Stromal cell of bone marrow (primary cell): Measurements from ENCODE around the gene APLP1.
"Not testable (repeated sequence)": the region's sequence is repeated elsewhere in the genome, so short reads cannot be mapped to it uniquely, and the experiment has no call there.

Source experiments
- DNase-seq: peaks from one replicate; pipeline ENCODE4 v3.0.0-alpha.2; 2012; ENCODE audit warnings: low read depth

Gene APLP1

DNA sequence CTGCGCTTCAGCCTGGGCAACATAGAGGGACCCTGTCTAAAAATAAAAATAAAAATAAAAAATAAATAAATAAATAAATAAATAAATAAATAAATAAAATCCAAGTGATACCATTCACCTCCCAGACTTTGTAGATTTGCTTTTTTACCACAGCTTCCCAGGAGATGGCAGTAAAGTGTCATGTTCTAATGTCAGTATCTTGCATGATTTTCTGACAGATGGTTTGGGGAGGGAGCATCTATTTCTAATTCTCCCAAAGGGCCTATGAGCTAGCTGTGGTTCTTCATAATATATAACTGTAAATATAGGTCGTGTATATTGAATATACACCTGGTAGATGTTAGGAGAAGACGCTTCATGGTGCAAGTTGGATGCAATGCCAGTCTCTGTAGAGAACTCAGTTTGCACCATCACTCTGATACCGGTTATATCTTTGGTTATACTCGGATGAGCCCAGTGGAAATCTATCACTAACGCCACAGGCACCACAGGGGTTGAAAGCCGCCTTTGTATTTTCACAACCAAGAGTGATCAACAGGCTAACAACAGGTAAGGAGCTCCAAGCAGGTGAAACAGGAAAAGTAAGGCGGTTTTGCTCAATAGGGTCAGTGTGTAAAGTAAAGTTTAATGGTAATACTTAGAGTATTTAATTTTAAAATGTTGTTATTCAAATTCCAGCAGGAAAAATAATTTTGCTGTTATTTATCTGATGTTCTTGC lies 13.9 kb downstream of the APLP1 start:
- DNase-seq = peak; percentile 80

DNA sequence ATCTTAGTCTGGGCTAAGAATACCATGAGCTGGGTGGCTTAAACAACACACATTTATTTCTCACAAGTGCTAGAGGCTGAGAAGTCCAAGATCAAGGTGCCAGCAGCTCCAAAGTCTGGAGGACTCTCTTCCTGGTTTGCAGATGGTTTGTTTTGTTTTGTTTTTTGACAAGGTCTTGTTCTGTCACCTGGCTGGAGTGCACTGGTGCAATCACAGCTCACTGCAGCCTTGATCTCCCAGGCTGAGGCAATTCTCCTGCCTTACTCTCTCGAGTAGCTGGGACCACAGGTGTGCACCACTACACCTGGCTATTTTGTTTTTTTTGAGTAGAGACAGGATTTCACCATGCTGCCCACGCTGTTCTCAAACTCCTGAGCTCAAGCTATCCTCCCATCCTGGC lies 15.5 kb downstream of the APLP1 start:
- DNase-seq = no peak

DNA sequence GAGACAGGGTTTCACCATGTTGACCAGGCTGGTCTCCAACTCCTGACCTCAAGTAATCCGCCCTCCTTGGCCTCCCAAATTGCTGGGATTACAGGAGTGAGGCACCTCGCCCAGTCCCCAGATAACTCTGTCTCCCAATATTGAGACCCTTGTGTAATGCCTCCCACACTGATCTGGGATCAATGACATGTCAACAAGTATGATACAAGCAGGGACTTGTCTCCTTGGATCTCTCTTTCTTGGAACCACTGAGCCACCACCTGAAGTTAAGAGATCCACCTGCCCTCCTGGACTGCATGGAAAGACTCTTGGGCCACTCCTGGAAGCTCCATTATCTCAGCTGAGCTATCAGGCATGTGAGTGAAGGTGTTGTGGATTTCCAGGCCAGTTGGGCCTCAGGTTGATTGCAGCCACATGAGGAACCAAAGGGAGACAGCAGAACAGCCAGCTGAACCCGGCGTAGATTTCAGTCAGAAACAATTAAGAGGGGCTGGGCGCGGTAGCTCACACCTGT lies 16.9 kb downstream of the APLP1 start:
- no peak for DNase-seq

DNA sequence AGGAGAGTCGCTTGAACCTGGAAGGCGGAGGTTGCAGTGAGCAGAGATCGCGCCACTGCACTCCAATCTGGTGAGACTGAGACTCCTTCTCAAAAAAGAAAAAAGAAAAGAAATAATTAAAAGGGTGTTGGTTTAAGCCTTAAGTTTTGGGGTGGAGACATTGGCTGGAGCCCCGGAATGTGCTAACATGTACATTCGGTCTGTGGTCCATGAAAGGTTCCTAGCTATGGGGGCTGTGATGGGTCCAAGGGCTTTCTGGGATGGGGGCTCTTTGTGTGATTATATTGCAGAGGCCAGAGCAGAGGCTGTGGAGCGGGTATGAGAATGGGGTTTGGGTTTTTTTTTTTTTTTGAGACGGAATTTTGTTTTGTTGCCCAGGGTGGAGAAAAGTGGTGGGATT lies 17.5 kb downstream of the APLP1 start:
- no peak for DNase-seq

DNA sequence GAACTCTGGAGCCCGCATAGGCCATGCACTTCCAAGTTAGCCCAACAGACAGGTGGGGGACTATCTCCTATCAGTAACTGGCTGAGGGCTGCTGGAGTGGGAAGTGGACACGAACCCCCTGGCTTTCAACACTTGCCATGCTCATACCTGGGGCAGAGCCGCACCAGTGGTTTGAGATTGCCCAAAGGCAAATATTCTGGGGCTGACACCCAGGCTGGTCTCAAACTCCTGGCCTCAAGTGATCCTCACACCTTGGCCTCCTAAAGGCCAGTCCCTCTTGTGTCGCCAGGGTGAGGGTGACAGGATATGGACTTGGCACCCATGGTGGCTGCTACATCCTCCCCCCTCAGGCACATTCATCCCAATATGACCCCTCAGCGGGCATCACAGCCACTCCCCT lies 18.8 kb downstream of the APLP1 start:
- no peak for DNase-seq

DNA sequence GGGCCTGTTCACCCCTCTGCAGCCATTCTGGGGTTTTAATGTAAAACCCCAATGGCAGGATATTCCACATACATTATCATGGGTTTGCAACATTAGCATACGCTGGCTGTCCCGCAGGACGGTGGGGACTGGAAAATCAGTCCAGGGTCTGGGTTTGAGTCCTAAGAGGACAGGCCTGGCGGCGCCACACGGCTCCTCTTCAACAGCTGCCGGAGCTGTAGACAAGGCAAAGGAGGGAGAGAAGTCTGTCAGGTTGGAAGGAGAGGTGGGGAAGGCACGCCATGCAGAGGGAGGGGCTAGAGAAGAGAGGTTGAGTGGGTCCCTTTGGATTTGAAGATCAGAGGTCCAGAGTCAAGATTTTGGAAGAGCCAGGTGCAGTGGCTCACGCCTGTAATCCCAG lies 20.0 kb downstream of the APLP1 start:
- no peak for DNase-seq

DNA sequence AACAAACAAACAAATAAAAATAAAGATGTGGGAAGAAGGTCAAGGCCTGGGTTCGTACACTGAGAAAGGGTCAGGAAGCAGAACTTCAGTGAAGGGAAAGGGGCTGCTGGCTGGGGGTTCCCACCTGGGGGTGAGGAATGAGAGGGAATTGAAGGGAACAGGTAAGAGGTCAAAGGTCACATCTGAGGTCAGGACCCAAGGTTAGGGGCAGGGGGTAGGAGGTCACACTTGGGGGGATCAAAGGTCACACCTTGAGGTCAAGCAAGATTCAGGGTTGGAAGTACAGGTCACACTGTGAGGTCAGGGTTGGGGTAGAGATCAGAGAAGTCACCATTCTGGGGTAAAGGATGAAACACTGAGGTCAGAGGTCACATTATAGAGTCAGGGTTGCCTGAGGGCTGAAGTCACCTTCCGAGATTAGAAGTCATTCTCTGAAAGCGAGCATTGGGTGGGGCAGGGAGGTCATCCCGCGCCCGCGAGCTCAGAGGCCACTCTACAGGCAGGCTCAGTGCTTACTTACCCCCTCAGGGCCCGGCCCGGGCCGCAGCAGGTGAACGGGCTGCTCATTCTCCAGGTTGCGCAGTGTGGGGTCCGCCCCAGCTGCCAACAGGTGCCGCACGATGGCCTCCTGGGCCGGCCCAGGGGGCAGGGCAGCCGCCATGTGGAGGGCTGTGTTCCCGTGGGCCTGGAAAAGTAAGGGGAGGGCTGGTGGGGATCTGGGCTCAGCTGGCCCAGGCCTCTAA lies 21.2 kb downstream of the APLP1 start:
- no peak for DNase-seq

DNA sequence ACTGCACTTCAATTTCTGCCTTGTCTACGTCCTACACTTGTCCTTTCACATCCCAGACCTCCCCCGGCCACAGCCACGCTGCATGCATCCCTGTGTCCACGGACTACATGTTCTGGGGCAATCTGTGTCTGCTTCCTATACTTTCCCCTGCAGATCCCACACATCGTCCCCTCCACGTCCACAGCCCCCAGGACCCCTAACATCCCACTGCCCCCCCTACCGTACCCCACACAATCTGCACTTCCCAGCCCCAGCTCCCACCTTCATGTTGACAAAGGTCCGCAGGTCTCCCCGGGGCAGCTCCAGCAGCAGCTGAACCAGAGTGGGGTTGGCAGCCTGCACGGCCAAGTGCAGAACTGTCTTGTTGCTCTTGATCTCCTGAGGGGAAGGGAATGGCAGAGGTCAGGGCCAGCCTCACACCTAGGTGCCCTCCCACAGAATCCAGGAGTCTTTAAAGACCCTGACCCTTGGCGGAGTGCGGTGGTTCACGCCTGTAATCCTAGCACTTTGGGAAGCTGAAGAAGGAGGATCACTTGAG lies 21.8 kb downstream of the APLP1 start:
- no peak for DNase-seq

DNA sequence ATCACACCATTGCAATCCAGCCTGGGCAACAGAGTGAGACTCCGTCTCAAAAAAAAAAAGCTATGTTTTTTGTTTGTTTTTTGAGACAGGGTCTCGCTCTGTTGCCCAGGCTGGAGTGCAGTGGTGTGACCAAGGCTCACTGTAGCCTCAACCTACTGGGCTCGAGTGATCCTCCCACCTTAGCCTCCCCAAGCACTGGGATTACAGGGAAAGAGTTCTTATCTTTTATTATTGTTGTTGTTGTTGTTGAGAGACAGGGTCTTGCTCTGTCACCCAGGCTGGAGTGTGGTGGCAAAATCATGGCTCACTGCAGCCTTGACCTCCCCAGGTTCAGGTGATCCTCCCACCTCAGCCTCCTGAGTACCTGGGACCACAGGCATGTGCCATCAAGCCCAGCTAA lies 23.4 kb downstream of the APLP1 start:
- not testable (repeated sequence) for DNase-seq

DNA sequence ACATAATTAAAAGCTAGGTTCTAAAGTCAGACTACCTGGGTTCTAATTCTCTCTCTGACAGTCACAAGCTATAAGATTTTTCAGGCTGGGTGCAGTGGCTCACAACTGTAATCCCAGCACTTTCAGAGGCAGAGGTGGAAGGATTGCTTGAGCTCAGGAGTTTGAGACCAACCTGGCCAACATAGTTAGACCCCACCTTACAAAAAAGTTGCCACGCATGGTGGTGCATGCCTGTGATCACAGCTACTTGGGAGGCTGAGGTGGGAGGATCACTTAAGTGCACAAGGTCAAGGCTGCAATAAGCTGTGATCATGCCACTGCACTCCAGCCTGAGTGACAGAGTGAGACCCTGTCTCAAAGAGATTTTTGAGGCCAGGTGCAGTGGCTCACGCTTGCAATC lies 26.0 kb downstream of the APLP1 start:
- DNase-seq = no peak

DNA sequence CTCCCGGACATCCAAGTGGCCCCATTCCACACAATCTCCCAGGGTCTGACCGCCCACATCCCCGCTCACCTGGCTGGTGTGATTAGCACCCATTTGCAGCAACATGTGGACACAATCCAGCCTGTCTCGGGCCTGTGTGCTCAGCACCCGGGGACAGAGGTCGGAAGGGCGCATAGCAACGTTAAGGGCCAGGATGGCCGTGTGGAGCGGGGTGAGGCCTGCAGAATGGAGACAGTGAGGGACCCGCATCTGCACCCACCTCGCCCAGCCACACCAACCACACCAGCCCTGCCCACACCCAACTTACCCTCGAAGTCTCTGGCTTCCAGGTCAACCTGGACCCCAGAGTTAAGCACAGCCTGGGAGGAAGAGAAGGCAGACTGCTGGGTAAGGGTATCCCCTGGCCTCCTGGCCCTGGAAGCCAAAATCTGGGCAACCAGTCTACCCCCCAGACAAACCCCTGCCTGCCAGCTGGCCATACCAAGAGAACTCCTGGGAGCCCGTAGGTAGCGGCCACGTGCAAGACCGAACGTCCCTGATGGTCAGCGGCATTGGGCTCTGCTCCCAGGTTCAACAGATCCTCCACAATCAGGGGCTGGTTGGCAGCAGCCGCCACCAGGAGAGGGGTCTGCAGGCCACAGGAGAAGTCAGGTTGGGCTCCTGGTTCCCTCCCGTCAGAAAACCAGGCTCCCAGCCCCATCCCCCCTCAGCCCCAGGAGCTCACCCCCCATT lies 27.7 kb downstream of the APLP1 start:
- no peak for DNase-seq

DNA sequence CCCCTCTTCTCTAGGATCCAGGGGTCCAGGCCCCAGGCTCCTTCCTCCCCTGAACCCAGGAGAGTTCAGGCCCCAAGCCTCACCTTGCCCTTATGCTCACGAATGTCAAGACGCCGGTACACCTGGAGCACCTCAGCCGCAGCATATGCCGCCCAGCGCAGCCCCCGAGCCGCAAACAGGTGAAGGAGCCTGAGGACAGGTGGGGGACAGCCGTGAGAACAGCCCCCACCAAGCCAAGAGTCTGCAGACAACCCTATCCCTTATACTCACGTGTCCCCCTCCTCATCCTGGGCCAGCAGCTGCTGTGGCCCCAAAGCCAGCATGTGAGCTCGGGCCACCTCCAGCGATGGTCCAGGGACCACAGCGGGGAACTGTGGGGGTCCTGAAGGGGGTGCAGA lies 28.3 kb downstream of the APLP1 start:
- DNase-seq = no peak

DNA sequence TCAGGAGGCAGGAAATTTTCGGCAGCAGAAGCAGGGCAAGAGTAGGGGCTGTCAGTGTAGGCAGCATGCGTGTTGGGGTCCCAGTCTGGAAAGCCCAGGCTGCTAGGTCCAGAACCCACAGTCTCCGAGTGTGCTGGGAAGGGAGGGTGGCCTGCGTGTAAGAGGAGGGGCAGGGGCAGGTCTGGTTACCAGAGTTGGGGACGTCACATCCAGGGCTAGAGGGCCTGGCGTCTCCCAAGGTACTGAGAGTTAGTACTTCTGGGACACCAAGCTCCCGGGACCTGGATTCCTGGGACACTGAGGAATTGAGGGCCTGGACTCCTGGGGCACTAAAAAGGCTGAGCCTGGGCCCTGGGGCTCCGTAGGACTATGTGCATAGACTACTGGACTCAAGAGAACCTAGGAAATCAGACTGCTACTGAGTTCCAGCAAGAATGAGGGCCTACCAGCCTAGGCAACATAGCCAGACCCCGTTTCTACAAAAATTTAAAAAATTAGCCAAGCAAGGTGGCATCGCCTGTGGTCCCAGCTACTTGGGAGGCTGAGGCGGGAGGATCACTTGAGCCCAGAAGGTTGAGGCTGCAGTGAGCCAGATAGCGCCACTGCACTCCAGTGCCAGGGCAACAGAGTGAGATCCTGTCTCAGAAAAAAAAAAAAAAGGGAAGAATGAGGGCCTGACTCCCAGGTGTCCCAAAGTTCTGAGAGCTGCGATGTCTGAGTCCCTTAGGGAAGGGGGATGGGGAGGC lies 29.5 kb downstream of the APLP1 start:
- no peak for DNase-seq

DNA sequence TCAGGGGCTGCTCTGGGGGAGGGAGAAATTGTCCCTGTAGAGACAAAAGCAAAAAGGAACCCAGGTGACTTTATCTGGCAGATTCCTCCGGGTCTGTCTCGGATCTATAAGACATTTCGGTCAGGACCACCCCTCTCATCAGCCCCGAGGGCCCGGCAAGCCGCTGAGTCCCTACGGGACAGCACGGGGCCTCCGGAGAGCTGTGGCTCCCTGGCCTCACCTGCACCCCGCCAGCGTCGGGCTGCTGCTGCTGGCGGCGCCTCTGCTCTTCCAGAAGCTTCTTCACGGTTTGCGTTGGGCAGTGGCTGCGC lies 30.1 kb downstream of the APLP1 start:
- no peak for DNase-seq

DNA sequence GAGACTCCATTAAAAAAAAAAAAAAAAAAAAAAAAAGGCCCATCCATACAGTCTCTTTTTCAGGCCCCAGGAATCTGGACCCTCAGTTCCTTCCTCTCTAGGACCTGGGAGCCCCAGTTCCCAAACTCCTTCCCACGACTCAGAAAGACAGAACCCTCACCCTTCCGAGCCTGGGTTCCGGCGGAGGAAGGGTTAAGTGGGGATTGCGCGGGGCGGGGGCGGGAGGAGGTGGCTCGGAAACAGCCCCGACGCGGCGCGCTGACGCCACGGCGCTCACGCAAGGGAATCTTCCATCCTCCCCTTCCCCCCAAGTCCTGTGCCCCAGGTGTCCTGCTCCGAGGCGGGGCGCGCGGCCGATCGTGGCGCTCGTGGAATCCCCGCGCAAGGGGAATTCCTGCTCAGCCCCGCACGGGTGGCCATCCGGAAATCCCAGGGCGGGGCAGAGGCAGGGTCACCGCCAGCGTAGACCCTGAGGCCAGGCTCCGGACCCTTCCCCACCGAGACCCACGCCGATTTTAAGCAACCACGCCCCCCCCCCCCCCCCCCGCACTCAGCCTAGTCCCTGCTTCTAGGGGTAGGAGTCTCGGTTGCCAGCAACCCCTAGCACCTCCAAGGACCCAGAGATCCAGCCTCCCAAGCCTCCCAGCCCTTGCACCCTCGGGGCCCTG lies 31.3 kb downstream of the APLP1 start:
- peak; percentile 61 for DNase-seq

DNA sequence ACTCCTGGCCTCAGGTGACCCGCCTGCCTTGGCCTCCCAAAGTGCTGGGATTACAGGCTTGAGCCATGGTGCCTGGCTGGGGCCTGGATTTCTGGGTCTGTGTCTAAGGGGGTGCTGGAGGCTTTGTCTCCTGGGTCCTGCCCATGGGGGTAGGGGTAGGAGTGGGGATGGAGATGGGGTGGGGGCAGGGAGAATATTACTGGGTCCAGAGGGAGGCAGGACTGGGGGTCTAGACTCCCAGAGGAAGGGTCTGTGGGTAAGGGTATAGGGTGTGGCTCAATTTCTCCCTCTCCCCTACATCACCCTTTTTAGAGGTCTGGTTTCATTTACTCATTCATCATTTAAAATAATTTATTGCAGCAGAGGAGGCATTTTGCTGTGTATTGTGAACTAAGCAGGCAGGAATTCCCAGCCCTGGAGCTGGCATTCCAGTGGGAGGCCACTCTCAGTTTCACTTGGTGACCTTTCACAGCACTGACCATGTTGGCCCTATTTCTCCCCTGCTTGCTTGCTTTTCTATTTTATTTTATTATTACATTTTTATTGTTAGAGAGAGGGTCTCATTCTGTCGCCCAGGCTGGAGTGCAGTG lies 32.8 kb downstream of the APLP1 start:
- no peak for DNase-seq

DNA sequence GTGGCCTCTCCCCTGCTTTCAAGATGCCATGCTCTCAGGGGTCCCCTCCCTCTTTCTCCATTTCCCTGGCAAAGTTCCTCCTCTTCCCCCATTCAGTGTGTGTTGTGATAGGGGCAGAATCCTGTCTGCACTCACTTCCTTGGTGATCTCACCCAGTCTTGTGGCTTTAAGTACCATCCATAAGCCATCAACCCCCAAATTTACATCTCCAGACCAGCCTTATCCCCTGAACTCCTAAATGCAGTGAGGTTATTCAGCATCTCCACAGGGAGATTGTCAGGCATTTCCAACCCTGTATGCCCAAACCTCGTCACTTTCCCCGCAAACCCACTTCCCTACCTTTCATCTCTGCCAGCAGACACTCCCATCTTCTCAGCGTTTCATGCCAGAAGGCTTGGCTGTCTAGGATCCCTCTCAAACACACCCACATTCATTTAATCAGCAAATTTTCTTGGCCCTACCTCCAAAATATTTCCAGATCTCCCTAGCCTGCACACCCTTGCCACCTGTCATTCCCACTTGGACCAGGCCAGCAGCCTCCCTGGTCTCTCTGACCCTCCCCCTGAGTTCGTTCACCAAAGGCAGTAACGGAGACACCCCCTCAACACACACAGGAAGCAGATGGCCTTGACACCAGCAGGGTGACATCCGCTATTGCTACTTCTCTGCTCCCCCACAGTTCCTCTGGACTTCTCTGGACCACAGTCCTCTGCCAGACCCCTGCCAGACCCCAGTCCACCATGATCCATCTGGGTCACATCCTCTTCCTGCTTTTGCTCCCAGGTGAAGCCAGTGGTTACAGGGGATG lies 33.7 kb downstream of the APLP1 start, which contains the start of gene HCST:
HCST (plus strand) TSS at position 676 of the 808 bp plus-strand sequence; CDS start at position 741, 65 bp downstream.
- DNase-seq = no peak

DNA sequence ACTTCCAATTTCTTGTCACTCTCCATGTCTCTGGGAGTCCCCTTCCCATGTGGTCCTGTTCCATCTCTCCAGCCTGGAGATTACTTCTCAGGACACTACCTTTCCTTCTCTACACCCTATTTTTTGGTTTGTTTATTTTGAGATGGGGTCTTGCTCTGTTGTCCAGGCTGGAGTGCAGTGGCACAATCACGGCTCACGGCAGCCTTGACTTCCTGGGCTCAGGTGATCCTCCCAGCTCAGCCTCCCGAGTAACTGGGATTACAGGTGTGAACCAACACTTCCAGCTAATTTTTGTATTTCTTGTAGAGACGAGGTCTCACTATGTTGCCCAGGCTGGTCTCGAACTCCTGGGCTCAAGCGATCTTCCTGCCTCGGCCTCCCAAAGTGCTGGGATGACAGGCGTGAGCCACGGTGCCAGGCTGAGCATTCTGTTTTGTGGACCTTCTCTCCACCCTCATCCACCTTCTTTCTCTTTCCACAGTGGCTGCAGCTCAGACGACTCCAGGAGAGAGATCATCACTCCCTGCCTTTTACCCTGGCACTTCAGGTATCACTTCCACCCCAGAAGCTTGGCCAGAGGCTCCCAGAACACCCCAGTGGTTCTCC lies 34.6 kb downstream of the APLP1 start:
- no peak for DNase-seq

DNA sequence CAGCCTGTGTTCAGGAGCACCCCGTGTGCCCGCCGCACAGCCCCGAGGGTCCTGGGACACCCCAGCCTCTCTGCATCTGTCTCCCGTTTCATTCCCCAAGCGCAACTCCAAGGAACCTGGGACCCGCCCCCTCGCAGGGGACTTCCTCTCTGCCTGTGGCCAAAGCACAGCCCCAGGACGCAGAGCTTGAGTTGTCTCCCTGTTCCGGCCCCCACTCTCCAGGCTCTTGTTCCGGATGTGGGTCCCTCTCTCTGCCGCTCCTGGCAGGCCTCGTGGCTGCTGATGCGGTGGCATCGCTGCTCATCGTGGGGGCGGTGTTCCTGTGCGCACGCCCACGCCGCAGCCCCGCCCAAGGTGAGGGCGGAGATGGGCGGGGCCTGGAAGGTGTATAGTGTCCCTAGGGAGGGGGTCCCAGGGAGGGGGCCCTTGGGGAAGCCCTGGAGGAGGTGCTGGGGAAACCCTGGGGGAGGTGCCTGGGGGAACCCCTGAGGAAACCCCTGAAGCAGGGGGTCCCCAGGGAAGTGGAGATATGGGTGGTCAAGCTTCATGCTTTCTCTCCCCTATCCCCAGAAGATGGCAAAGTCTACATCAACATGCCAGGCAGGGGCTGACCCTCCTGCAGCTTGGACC lies 35.3 kb downstream of the APLP1 start:
- DNase-seq = no peak
